Stimulated activated CD4-positive, alpha-beta T cell treated with anti-CD3 and anti-CD28 coated beads, Interleukin-4, amount 100 ng/mL, for 4 hours (primary cell): ENCODE results near the gene KRTAP2-2.
"Not testable (repeated sequence)": the region's sequence is repeated elsewhere in the genome, so short reads cannot be mapped to it uniquely, and the experiment has no call there.

Experiments
- DNase-seq, 2 experiments: peaks; one replicate each; pipeline ENCODE4 v3.0.0-alpha.2; 2020

KRTAP2-2 gene, protein sequence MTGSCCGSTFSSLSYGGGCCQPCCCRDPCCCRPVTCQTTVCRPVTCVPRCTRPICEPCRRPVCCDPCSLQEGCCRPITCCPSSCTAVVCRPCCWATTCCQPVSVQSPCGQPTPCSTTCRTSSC

DNA sequence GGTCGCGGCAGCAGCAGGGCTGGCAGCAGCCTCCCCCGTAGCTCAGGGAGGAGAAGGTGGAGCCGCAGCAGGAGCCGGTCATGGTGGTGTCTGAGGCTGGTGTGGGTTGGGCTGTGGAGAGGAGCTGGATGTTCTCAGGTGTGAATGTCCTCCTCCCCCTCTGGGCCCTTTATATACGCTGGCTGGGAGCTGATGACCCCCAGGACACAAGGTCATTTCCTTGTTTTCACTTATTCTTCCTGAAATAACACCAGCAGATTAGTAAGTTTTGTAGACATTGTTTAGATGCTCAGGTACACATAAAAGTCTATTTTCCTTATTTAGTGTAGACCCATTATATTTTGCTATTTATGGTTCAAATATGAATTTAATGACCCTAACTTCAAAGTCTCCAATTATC lies at the start of gene KRTAP2-2:
Gene KRTAP2-2, minus strand, starts transcription at position 101 of the 400 bp plus-strand sequence. Its CDS starts 19 bp downstream, at position 82.
- not testable (repeated sequence) for DNase-seq

GRCh38 chr17:41104386-41105038 lies 49.5 kb upstream of the KRTAP2-2 start:
- not testable (repeated sequence) for DNase-seq

DNA sequence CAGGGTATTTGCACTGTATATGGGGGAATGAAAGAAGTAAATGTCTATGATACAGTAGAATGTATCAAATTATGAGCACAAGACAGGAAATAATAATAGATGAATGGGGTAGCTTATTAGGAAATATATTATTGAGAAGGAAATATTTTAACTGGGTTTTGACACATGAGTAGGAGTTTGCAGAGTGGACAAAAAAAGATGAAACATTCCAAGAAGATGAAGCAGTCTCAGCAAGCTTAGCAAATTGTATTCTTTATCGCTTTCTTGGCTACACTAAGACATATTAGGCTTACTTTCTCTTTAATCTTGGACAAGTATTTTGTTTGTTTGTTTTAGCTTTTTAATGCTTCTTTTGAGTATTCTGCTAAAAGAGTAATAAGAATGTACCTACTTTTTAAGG lies 48.9 kb upstream of the KRTAP2-2 start:
- no peak for DNase-seq

GRCh38 chr17:41101586-41102259 lies 46.7 kb upstream of the KRTAP2-2 start, which contains the start of gene KRTAP4-16:
TSS of gene KRTAP4-16 (minus strand) at chr17:41102209. CDS start at chr17:41102209, 0 bp downstream.
- DNase-seq: no peak

DNA sequence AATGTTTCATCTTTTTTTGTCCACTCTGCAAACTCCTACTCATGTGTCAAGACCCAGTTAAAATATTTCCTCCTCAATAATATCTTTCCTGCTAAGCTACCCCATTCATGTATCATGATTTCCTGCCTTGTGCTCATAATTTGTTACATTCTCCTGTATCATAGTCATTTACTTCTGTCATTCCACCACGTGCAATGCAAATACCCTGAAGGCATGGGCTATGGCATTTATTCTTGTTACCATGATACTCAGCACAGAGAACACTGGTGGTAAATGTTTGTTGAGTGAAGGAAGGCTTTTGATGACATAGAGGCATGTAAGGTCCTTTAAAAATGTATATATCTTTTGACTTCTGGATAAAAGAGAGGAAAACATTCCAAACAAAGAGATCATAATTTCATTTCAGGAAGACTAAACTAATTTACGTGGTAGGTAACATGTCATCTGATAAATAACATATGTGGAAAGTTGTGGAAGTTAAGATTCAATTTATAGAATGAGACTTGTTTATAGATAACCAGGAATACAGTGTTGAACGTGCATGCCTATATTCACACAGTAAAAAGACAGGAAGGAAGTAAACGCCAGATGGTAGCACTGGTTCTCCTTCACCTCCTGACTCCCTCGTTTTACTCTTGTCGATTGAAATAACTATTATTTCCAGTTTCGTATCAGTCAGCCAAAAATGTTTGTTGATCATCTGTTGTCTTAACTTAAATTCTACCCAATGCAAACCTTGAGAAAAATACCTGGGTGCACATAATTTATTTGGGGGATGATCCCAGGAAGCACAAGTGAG lies 44.9 kb upstream of the KRTAP2-2 start:
- DNase-seq: not testable (repeated sequence)

GRCh38 chr17:41098481-41098880 lies 43.5 kb upstream of the KRTAP2-2 start:
- no peak for DNase-seq

DNA sequence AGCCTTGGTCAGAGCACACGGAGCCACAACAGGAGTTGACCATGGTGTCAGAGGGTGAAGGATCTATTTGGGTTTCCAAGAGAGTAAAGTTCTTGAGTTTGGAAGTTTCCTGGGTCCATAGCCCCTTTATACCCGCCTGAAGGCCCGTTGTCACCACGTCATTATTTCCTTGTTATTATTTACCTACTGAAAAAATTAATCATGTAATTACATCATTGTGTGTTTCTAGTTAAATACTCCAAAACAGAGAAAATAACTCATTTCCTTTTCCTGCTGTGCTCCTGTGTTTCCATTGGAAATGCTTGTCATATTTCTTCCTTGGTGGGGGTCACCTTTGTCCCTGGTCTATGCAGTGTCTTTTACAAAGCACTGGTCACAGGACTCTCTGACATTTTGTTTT lies 43.0 kb upstream of the KRTAP2-2 start, which contains the start of gene KRTAP4-8:
Gene KRTAP4-8, minus strand, starts transcription at position 101 of the 400 bp plus-strand sequence. Its CDS starts 58 bp downstream, at position 43.
- DNase-seq: no peak

GRCh38 chr17:41096055-41096454 lies 41.0 kb upstream of the KRTAP2-2 start:
- no peak for DNase-seq

DNA sequence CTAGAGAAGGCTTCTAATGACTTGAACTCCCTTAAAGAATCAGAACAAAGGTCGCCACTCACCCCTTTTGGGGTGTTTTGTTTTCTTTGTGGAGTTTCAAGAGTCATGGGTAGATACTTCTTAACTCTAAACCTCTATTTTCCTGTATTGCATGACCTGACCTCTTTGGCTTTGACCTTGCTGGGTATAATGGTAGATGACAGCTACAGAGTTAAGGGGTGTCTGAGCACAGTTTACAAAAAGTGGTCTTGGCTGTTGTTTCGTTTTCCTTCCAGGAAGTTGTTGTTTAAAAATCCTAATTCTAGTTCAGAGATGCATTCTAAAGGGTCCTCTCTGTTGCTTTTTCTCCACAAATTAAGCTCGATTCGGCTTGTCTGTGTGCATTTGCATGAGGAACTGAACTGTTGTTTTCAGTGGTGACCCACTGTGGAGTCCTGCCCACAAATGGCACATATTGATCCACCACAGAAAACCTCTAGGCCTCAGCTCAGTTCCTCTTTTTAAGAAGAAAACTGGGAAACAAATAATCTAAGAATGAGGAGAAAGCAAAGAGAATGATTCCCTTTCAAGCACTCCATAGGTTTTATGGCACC lies 33.8 kb upstream of the KRTAP2-2 start:
- not testable (repeated sequence) for DNase-seq

- DNase-seq: not testable (repeated sequence)
Observed at GRCh38 chr17:41084100-41084856, 29.2 kb upstream of the KRTAP2-2 start, which contains the start of gene KRTAP4-7. TSS of gene KRTAP4-7 (plus strand) at chr17:41084150. CDS start at chr17:41084207, 57 bp downstream.

- DNase-seq: not testable (repeated sequence)
Observed at GRCh38 chr17:41083427-41083826, 28.4 kb upstream of the KRTAP2-2 start.

GRCh38 chr17:41082626-41083025 lies 27.6 kb upstream of the KRTAP2-2 start:
- DNase-seq: no peak

DNA sequence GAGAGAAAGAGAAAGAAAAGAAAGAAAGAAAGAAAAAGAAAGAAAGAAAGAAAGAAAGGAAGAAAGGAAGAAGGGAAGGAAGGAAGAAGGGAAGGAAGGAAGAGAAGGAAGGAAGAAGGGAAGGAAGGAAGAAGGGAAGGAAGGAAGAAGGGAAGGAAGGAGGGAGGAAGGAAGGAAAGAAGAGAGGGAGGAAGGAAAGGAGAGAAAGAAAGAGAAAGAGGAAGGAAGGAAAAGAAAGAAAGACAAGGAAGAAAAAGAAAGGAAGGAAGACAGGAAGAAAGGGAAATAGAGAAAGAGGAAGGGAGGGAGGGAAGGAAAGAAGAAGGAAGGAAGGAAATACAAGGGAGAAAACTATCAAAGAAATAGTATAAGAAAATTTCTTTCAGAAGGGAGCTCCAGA lies 21.8 kb upstream of the KRTAP2-2 start:
- DNase-seq: no peak

DNA sequence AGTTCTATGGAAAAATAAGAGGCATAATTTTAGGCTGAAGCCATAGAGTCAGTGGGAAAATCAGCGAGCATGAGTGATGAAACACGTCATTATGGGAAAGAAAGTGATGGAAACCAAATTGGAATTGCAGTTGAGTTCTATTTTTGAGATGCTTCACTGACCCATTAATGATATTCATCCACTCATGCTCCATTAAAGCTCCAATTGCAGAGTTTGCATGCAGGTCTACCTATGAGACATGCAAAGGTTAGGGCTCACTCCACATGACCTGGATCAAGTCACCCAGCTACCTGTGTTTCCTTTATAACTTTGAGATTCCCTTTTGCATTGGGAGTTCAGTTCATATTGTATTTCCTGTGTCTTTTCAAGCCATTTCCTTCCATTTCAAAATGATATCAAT lies 18.6 kb upstream of the KRTAP2-2 start:
- DNase-seq: no peak

DNA sequence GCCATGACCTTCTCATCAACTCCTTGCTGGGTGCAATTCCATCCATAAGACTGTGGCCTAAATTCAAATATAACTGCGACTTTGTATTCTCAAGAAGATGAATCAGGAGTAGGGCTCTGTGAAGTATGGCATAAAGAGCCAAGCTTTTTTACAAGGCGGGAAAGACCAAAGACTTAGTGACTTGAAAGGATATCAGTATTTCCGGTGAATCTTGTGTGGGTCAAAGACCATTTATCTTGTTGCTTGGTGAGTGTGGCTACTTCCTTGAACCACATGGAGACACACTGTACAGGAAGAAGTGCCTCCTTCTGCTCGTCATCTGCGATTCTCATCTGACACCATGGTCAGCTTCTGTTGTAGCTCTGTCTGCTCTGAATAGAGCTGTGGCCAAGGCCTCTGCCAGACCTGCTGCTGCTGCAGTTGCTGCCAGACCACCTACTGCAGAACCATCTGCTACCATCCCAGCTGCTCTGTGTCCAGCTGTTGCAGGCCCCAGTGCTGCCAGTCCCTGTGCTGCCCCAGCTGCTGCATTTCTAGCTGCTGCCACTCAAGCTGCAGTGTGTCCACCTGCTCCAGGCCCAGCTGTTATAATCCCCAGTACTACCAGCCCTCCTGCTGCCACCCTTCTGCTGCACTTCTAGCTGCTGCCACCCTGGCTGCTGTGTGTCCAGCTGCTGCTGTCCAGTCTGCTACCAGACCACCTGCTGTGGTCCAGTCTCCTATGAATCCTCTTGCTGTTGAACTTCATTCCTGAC lies 16.8 kb upstream of the KRTAP2-2 start:
- no peak for DNase-seq

- no peak for DNase-seq
Observed at GRCh38 chr17:41069031-41069430, 14.0 kb upstream of the KRTAP2-2 start.

DNA sequence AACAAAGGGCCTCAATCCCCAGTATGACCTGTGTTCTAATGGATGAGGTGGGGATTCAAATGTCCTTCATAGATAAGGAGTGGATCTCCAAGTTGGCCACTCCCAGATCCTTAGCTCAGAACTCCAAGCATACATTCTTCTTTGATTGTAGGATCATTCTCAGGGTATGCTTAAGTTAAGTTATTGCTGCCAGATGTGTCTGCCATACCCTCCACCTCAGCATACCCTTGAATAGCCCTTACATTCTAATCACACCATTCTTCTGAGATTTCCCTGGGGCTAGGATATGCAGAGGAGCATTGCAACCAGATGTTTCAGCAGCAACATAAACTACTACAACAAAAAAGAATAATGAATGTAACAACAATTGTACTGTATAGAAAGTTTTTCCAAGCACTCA lies 12.3 kb upstream of the KRTAP2-2 start:
- DNase-seq: no peak

DNA sequence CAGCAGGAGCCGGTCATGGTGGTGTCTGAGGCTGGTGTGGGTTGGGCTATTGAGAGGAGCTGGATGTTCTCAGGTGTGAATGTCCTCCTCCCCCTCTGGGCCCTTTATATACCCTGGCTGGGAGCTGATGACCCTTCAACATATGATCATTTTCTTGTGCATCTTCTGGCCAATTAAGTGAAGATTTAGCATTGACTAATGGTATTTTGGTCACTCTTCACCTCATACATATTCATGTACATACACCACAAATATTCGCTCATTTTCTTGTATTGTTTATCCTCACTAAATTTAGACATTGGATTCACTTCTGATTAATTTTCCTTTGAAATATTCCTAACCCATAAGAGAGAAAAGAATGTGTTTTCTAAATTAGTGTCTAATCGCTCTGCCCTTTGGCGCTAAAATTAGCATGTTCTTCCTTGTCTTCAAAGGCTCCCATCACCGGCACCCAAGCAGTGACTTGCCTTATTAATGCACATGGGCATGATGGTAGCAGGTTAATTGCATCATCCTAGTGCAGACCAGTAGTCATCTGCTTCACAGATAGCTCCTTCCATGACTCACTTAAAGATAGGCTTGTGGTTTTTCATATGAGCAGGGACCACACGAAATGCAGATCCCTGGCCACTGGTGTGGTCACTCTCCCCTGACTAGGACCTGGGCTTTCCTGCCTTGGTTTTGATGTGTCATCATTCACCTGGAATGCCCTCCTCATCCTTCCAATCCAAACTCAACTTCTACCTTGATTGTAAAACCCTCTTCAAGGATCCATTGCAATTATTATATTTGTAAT lies 11.0 kb upstream of the KRTAP2-2 start, which contains the start of gene KRTAP2-4:
Gene KRTAP2-4, minus strand, starts transcription at position 51 of the 796 bp plus-strand sequence. Its CDS starts 34 bp downstream, at position 17.
- DNase-seq: no peak

- not testable (repeated sequence) for DNase-seq
Observed at GRCh38 chr17:41065016-41065689, 10.1 kb upstream of the KRTAP2-2 start.
